NCI-H510A treated with DMSO at 0.1 percent for 48 hours (cell line): ENCODE results near the gene CDC14A.

Experiments used
- DNase-seq: peaks from one replicate; lab custom pipeline; 2025; lab: John Stamatoyannopoulos, UW

The CDC14A gene

GRCh38 chr1:100448366-100448765 lies 96.1 kb downstream of the CDC14A start:
- DNase-seq, result peak; percentile 74

DNA sequence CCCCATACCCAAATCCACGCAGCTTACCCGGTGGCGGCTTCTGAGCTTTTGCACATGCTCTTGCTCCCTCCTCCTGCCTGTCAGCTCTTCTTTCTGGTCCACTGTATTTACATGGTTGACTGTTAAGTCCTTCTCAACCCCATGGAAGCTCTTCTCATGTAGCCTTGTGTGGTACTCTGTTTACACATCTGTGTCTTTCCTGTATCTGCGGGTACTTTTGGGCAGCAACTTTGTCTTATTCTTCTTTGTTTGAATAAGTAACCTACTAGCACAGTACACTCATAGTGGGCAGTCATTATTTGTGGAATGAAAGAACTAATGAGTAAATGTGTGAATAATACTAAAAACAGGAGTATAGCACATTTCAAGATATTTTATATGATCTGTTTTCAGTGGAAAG lies 97.2 kb downstream of the CDC14A start:
- DNase-seq, result no peak

GRCh38 chr1:100452641-100453040 lies 100.3 kb downstream of the CDC14A start:
- no peak for DNase-seq

- no peak for DNase-seq
Observed at GRCh38 chr1:100455478-100456072, 103.3 kb downstream of the CDC14A start.

DNA sequence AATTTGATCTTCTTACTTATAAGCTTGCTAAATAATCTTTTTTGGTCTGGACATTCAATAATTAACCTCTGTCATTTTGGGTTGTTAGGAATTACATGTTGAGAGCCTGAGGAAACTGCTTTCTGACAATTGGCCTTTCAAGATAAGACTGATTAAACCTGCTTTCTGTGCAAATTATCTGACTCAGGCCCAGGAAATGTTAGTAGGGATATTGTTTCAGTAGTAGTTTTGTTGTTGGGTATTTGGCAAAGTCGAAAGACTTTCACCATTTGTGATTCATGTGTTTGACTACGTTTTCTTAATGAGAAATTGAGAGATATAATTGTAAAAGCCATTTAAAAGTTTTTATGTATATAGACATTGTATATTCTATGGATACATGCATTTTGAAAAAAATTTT lies 104.6 kb downstream of the CDC14A start:
- DNase-seq, result no peak

DNA sequence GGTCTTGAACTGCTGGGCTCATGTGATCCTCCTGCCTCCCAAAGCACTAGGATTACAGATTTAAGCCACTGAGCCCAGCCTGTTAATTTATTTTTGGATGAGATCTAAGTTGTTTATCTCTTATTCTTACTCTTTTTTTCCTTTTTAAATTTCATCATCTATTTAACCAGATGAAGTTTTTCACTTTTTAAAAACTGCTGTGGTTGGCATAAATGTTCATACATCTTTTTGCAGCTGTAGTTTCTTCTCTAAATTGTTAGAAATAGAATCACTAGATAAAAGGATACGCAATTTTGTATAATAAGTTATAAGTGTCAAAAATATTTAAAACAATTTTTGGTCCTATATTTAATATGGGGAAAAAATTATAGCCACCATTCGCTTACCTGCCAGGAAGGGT lies 105.4 kb downstream of the CDC14A start:
- DNase-seq, result no peak

DNA sequence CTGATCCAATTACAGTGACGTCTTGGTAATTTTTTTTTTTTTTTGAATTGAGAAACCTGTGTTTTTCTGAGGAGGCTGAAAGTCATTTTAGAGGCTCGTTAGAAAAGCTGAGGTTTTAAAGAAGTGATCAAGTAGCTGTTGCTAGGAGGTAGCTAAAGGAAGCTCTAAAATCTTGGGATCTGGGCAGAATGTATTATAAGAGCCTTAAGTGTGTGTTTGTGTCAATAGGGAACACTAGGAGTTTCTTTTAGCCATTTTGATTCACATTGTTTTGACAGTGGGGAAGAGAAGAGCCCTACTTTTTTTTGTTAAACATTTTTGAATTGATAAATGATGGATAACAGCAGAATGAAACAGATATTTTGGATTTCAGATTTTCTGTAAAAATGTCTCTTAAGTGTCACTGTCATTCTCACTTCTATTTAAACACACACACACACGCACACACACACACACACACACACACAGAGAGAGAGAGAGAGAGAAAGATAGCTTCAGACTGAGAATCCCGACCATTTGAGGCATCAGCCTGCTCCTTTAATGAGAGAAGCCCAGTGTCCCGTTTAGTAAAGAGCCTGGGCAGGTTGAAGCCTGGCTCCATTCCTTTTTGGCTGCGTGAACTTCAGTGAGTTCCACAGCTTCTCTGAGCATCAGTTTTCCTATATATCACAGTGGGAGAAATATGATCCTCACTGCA lies 106.5 kb downstream of the CDC14A start:
- DNase-seq, result no peak

GRCh38 chr1:100459358-100460114 lies 107.2 kb downstream of the CDC14A start:
- peak; percentile 93 for DNase-seq

DNA sequence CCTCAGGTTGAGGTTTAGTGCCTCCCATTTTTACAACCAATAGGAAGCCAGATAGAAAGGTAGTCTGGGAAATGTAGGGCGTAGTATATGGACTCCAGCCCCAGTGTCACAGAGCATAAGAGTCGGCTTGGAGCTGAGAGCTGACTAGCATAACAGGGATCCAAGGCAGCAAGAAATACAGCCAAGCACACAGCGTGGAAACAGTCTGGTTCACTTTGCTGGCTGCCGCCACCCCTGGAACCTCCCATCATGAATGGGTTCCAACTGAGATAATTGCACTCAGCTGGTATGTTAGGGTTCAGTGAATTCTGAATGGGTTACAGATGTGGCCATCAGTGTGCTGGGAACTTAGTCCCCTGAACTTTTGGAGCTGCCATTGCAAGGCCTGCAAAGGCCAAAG lies 108.9 kb downstream of the CDC14A start:
- DNase-seq, result no peak

DNA sequence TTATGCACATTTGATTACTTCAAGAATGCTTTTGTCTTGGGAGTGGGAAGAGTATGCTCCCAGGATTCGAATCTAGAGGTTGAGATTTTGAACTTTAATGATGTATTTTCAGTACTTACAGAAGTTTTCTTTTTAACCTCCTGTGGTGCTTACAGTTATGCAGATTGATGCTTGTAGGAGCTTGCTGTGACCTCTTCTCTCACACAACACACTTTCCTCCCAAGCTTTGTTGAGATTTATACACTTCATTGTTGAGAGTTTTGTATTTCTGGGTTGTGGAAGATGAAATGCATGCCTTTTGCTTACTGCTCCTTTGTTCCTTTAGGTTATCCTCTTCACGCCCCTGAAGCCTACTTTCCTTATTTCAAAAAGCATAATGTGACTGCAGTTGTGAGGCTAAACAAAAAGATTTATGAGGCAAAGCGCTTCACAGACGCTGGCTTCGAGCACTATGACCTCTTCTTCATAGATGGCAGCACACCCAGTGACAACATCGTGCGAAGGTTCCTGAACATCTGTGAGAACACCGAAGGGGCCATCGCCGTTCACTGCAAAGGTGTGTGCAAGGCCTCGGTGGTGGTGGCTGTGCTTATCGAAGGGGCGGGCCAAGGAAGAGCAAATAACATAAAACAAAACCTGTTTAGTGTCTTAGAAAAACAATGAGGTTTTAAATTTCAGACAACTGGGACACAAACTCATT lies 110.2 kb downstream of the CDC14A start:
- DNase-seq, result no peak

DNA sequence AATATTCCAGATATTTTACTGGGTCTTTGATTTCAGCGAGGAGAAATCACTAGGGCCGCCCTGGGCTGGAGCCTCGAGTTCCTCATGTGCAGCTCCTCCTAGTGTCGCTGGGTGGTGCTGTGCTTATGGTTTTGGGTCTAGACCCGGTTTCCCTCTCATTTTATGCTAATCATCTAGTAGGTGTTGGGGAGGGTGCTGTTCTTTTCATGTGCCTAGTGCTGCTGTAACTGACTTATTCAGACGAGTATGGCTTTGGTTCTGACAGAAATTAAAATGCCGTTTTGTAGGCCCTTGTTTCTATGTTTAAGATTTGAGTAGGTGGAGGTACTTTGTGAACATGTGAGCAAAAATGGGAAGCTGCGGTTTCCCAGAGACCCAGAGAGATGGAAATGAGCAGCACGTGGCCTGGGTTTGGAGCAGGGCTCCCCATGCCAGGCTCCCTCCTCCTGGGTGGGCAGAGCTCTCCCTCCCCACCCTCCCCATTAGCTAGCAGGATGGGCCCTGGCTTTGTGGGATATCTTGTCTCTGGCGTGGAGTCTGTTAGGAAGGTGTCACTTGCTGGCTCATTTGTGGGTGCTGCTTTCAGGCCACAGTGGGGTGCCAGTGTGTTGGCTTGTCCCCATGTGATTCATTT lies 111.6 kb downstream of the CDC14A start:
- peak; percentile 57 for DNase-seq

DNA sequence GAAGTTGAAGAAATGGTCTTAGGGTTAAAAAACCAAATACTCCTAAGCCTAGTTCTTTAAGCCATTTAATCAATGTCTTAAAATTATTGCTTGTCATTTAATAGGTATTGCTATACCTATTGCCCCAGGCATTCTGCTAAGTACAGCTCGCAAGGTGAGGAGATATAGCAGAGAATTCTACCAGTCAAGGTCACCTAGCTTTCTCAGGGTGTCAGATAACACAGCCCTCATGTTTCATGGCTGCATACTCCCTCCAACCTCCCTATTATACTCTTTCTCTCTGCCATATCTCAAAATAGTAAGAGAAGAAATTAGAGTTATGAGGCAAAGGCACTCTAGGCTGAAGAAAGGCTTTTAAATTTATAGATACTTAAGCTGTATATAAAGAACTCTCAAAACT lies 117.3 kb downstream of the CDC14A start:
- DNase-seq, result no peak

- no peak for DNase-seq
Observed at GRCh38 chr1:100474834-100475233, 122.5 kb downstream of the CDC14A start.

DNA sequence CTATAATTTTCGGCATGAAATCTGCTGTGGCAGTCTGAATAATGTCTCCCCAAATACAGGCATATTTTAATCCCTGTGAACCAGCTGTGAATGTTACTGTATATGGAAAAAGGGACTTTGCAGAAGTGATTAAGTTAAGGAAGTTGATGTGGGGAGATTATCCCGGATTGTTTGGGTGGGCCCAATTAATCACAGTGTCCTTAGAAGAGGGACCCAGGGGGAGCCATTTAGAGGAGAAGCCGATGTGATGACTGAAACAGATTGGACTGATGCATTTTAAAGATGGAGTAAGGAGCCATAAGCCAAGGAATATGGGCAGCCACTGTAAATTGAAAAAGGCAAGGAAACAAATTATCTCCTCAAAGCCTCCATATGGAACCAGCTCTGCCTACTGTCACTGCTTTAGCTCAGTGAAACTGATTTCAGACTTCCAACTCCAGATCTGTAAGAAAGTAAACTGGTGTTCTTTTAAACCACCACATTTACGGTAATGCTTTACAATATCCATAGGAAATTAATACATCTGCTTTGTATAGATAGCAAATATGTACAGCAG lies 124.5 kb downstream of the CDC14A start:
- no peak for DNase-seq

DNA sequence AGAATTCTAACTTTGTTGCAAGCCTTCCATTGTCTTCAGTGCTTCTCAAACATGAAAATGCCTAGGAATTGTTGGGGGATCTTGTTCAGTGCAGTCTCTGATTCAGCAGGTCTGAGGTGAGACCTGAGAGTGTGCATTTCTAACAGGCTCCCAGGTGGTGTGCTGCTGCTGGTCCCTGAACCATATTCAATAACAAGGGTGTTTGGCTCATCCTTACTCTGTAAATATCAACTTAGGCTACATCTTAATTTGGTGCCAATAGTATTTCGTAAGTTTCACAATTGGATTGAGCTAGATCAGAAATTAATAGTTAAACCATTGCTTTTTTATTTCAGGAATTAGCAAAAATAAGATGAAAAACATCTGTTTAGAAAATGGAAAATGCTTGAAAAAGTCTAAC lies 126.5 kb downstream of the CDC14A start:
- no peak for DNase-seq

DNA sequence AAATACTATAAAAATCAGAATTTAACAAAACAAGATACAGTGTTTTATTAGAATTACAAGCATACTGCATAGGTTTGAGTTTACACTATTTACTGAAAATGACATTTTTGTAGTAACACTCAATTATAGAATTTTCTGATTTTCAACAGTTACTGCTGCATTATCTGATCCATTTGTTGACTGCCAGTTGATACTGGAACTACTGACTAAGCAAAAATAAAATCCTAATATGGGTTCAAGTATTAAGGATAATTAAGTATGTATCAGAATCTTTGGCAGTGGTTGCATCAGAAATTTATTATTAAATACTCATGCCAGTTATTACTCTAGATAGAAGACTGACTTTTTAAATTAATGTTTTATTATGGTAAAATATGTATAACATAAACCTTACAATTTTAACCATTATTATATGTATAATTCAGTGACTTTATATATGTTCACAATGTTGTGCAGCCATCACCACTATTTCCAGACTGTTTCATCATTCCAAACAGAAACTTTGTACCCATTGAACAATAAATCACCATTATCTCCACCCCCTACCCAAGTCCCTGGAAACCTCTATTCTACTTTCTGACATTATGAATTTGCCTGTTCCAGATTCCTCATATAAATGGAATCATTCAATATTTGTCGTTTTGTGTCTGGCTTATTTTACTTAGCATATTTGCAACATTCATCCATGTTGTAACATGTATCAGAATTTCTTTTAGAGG lies 127.5 kb downstream of the CDC14A start:
- DNase-seq, result no peak

GRCh38 chr1:100481303-100481702 lies 129.0 kb downstream of the CDC14A start:
- DNase-seq, result no peak

DNA sequence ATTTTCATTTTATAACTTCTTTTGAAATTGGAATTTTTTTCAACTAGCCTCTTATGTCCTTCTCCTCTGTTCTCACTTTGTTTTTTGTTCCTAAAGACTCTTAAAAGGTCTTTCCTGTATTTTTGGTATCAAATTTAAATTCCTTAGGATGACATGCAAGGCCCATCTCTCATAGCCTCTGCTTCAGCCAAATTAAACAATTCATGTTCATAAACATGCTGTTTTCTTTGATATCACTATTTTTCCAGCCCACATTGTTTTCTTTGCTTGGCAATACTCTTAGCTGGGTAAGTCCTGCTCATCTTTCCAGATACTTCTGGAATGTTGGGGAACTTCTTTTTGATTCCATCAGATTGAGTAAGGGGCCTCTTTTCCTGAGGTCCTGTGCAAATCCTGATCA lies 129.9 kb downstream of the CDC14A start:
- DNase-seq, result no peak

- no peak for DNase-seq
Observed at GRCh38 chr1:100482748-100483147, 130.4 kb downstream of the CDC14A start.

DNA sequence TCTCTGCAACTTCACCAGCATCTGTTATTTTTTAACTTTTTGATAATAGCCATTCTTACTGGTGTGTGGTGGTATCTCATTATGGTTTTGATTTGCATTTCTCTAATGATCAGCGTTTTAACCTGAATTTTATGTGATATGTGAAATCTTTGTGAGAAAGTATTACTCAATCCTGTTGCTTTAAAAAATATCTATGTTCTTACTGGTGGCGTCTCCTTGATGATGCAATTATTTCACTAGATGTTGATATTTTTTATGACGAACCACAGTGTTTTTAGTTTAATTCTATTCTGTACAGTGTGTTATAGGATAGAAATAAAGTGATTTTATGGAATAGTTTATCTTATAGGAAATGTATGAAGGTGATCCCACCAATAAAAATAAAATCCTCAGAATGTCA lies 130.9 kb downstream of the CDC14A start:
- no peak for DNase-seq

- no peak for DNase-seq
Observed at GRCh38 chr1:100485855-100486258, 133.6 kb downstream of the CDC14A start.
